Activated T-helper 2 cell treated with anti-CD3 and anti-CD28 coated beads, Interferon-gamma antibody, Interleukin-2, Interleukin-4, amounts not matched to agents 10 μg/mL and 5 μg/mL and 100 μg/mL, durations not matched to agents 14 hours and 24 hours and 36 hours (primary cell): ENCODE data around the gene HYOU1. TPM values are rescaled to one million over a fixed set of nuclear protein-coding genes. Genes with fewer than 3 reads are reported as not detected.

Source experiments
- DNase-seq: peaks from one replicate; pipeline ENCODE4 v3.0.0; 2021; ENCODE audit warnings: low spot score
- H3K27ac Mint-ChIP-seq: one replicate; pipeline ENCODE4 v1.8.0; 2021; ENCODE audit warnings: mixed read lengths
- H3K27me3 Mint-ChIP-seq: one replicate; pipeline ENCODE4 v1.8.0; 2021; ENCODE audit warnings: low read depth, mixed read lengths
- H3K36me3 Mint-ChIP-seq: one replicate; pipeline ENCODE4 v1.8.0; 2021; ENCODE audit warnings: low read depth, mixed read lengths
- H3K4me1 Mint-ChIP-seq: one replicate; pipeline ENCODE4 v1.8.0; 2021; ENCODE audit warnings: low read depth, mixed read lengths
- H3K4me3 Mint-ChIP-seq: one replicate; pipeline ENCODE4 v1.8.0; 2021; ENCODE audit warnings: low read depth, mild to moderate bottlenecking, moderate library complexity, mixed read lengths
- H3K9me3 Mint-ChIP-seq: one replicate; pipeline ENCODE4 v1.8.0; 2021; ENCODE audit warnings: mixed read lengths
- intact Hi-C: fragments of 100-400 bp; cut with micrococcal nuclease; formaldehyde crosslinking; loops from one replicate; pipeline ENCODE4 v1.15.1; 2023
- total RNA-seq: library from RNA; stranded (reverse); gene quantifications from 2 replicates; pipeline ENCODE4 v1.2.3, GENCODE V29; 2022

HYOU1 gene
- total RNA-seq, 1 donor from 2014 or later = 215 TPM

- Mint-ChIP-seq H3K36me3 (peaks cover 62% of the 10 kb centered on the region), H3K4me3 (peak overlapping the region; percentile 92), H3K27me3 (peaks cover 2% of the 10 kb centered on the region), H3K27ac (peak overlapping the region; percentile 75), H3K9me3 (no peaks in the 10 kb centered on the region), H3K4me1 (peaks cover 41% of the 10 kb centered on the region)
- intact Hi-C loops = no loop called here
- DNase-seq = no peak
Measured at GRCh38 chr11:119092880-119093842, 36.2 kb upstream of the HYOU1 start.

DNA sequence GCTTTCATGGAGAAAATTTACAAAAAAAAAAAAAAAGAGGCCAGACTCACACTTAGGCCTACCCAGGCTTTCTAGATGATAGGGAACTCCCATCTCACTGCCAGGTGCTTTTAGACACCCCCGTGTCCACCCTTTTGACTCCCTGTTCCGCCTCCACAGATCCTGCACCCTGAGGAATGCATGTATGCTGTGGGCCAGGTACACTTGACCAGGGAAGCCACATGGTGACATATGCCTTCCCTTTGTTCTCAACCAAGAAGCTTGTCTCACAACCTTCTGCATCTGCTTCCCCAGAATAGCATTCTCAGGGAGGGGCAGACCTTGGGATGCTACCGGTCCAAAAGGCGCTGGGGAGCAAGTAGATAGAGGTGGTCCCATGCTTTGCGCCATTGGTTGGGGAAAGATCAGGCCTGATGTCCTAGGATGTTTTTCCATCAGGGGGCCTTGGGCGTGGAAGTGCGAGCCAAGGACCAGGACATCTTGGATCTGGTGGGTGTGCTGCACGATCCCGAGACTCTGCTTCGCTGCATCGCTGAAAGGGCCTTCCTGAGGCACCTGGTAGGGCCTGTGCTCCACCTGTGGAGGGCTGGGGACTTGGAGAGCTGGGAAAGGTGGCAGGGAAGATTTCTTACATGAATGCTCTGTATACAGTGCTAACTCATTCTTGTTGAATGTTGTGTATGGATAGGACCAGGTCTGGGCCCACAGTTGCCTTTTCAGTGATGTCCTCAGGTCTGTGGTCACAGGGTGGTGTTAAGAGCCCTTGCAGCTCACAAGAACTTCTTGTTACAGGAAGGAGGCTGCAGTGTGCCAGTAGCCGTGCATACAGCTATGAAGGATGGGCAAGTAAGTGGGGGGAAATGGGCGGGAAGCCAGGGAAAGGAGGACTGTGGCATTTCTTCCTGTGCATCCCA, 35.2 kb upstream of the HYOU1 start:
- DNase-seq = no peak
- intact Hi-C loops = no loop called here
- peak overlapping the region; percentile 51 for H3K27ac Mint-ChIP-seq
- no peaks in the 10 kb centered on the region for H3K9me3 Mint-ChIP-seq
- H3K4me3 Mint-ChIP-seq = peak overlapping the region; percentile 92
- peaks cover 53% of the 10 kb centered on the region for H3K36me3 Mint-ChIP-seq
- H3K27me3 Mint-ChIP-seq = peaks cover 2% of the 10 kb centered on the region
- H3K4me1 Mint-ChIP-seq = peaks cover 50% of the 10 kb centered on the region

GRCh38 chr11:119091178-119091577, 34.2 kb upstream of the HYOU1 start:
- peaks cover 43% of the 10 kb centered on the region for H3K36me3 Mint-ChIP-seq
- no peaks in the 10 kb centered on the region for H3K9me3 Mint-ChIP-seq
- H3K27me3 Mint-ChIP-seq = peaks cover 2% of the 10 kb centered on the region
- H3K4me1 Mint-ChIP-seq = peaks cover 47% of the 10 kb centered on the region
- DNase-seq = no peak
- intact Hi-C loops = no loop called here
- no peak overlapping the region for H3K27ac Mint-ChIP-seq
- no peak overlapping the region for H3K4me3 Mint-ChIP-seq

DNA sequence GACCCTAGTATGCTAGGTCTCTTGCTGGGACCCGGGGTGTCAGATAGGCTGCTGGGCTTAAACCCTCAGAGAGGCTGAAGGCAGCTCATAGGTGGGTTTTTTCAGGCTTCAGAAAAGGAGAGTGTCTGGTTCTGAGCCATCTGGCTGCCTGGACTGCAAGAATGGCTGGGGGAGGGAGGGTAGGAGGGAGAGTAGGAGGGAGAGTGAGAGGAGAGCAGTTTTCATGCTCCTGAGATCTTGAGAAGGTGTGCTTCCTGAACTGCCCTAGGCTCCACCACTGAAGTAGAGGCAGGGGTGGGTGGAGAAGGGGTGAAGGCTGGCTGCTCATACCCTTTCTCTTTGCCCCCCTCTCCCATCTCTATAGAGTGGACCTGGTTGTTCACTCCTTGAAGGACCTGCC, 32.3 kb upstream of the HYOU1 start:
- H3K9me3 Mint-ChIP-seq = no peaks in the 10 kb centered on the region
- no peak for DNase-seq
- peaks cover 29% of the 10 kb centered on the region for H3K36me3 Mint-ChIP-seq
- H3K4me3 Mint-ChIP-seq = no peak overlapping the region
- H3K27ac Mint-ChIP-seq = no peak overlapping the region
- H3K4me1 Mint-ChIP-seq = peaks cover 50% of the 10 kb centered on the region
- no peaks in the 10 kb centered on the region for H3K27me3 Mint-ChIP-seq
- intact Hi-C loops = no loop called here

DNA sequence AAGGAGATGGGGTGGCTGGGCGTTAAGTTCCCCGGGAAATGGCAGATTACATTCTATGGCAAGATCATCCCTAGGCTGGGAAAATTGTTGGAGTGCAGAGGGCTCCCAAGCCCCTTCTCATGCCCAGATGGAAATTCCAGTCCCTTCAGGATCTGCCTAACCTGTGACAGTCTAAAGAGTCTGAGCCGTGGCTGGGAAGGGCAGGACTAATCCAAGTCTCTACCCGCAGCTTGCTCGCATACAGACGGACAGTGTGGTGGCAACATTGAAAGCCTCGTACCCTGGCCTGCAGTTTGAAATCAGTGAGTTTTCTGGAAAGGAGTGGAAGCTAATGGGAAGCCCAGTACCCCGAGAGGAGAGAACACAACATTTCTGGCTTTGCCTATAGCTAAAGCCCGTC, 31.4 kb upstream of the HYOU1 start:
- no peak for DNase-seq
- intact Hi-C loops = no loop called here
- Mint-ChIP-seq H3K9me3 (no peaks in the 10 kb centered on the region), H3K36me3 (peaks cover 21% of the 10 kb centered on the region), H3K4me1 (peaks cover 46% of the 10 kb centered on the region), H3K27ac (no peak overlapping the region), H3K27me3 (no peaks in the 10 kb centered on the region), H3K4me3 (no peak overlapping the region)

DNA sequence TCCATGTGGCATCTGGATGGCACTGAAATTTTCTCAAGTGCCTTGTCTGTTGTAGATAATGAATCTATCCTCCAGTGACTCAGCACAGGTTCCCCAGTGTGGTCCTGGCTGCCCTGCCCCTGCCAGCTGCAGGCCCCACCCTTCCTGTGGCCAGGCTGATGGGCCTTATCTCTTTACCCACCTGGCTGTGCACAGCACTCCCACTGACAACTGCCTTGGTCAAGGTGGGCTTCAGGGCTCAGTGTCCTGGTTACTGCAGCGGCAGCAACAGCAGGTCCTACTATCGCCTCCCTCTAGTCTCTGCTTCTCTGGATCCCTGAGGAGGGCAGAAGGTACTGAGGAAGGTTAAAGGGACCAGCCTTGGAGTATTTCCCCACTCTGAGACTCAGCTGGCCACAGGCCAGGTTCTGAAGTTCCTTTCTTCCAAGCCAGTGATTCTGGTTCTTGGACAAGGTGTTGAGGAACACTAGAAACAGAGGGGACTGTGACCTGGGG, 30.8 kb upstream of the HYOU1 start:
- peaks cover 43% of the 10 kb centered on the region for H3K4me1 Mint-ChIP-seq
- no peak for DNase-seq
- H3K27ac Mint-ChIP-seq = peak overlapping the region; percentile 35
- H3K9me3 Mint-ChIP-seq = no peaks in the 10 kb centered on the region
- H3K27me3 Mint-ChIP-seq = no peaks in the 10 kb centered on the region
- peaks cover 15% of the 10 kb centered on the region for H3K36me3 Mint-ChIP-seq
- no peak overlapping the region for H3K4me3 Mint-ChIP-seq
- intact Hi-C loops = no loop called here

DNA sequence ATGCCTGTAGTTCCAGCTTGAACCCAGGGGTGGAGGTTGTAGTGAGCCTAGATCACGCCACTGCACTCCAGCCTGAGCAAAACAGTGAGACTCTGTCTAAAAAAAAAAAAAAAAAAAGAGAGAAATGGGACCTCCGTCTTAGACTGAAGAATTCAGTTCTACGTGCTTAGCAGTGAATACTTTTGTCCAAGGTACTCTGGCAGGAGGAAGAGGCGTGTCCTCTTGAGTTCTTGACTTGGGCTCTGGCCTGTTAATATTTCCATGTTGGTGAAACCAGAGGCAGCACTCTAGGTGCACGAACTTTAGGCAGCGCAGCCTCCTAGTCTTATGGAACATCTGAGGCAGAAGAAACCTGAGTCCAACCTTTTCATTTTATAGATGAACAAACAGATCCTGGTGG, 30.1 kb upstream of the HYOU1 start:
- Mint-ChIP-seq H3K27me3 (no peaks in the 10 kb centered on the region), H3K36me3 (peaks cover 15% of the 10 kb centered on the region), H3K4me3 (peak overlapping the region; percentile 37), H3K4me1 (peaks cover 36% of the 10 kb centered on the region), H3K27ac (peak overlapping the region; percentile 8), H3K9me3 (no peaks in the 10 kb centered on the region)
- no peak for DNase-seq
- intact Hi-C loops = no loop called here

- Mint-ChIP-seq H3K4me3 (peak overlapping the region; percentile 96), H3K9me3 (no peaks in the 10 kb centered on the region), H3K27me3 (no peaks in the 10 kb centered on the region), H3K4me1 (peaks cover 29% of the 10 kb centered on the region), H3K27ac (peak overlapping the region; percentile 93), H3K36me3 (peaks cover 23% of the 10 kb centered on the region)
- DNase-seq = no peak
- intact Hi-C loops = loop anchor here (1.0 to 2.0 kb wide), 4 partner anchors 10 to 67 kb away; partner anchors contain the start of genes HINFP, RPS25 and TRAPPC4
Measured at GRCh38 chr11:119085437-119085847, 28.4 kb upstream of the HYOU1 start.

DNA sequence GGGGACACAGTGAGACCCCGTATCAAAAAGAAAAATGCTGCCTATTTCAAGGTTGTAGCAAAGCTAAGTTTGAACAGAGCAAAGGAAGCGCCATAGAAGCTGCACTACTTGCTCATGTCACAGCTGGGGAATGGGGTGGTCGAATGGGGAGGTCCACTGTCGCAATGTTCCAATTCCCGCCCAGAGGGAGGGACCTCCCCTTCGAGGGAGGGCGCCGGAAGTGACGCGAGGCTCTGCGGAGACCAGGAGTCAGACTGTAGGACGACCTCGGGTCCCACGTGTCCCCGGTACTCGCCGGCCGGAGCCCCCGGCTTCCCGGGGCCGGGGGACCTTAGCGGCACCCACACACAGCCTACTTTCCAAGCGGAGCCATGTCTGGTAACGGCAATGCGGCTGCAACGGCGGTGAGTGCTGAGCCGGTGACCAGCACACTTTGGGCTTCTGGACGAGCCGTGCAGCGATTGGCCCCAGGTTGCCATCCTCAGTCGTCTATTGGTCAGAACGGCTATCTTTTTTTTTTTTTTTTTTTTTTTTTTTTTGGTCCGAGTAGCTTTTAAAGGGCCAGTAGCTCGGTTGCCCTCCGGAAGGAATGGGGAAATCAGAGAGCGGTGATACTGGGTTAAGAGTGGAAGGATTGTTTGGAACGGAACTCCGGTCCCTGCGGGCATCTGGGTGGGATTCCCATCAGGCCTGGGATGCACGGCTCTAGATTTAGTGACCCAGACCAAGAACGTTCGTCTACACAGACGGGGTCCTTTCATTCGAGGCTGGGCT, 27.8 kb upstream of the HYOU1 start, which contains the start of gene HMBS:
TSS of gene HMBS (plus strand) at position 219 of the 774 bp plus-strand sequence. CDS start at position 372, 153 bp downstream.
- intact Hi-C loops = loop anchor here (1.0 to 2.0 kb wide), 5 partner anchors 10 to 66 kb away; partner anchors contain the start of genes HINFP, HYOU1, RPS25 and TRAPPC4
- Mint-ChIP-seq H3K9me3 (no peaks in the 10 kb centered on the region), H3K27me3 (no peaks in the 10 kb centered on the region), H3K4me1 (peaks cover 29% of the 10 kb centered on the region), H3K27ac (peak within 1 kb of the TSS; percentile 93), H3K36me3 (peaks cover 28% of the 10 kb centered on the region), H3K4me3 (peak within 1 kb of the TSS; percentile 96)
- peak; percentile 91 for DNase-seq

DNA sequence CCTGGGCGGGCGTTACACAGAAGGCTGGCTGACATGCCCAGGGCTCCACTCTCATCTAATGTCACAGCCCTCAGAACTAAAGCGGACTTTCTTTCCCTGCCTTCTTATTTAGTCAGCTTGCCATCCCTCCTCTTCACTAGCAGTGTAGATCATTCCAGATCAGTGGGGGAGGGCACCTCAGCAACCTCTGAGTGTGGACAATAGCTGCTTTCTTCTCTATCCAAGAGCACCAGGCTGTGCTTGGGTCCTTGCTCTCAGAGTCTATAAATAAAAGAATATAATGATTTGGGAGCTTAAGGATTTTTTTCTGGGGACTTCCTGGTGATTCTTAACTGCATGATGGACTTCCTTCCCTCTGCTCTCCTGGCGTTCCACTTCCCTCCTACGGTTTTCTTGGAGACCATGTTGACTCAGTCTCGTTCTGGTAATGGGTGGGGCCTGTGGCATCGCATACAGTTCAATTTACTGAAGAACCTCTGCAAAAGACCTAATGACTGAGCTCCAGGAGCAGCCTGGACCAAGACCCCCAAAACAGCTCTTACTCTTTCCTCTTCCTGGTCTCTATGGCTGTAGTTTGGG, 24.8 kb upstream of the HYOU1 start:
- H3K36me3 Mint-ChIP-seq = peaks cover 55% of the 10 kb centered on the region
- no peaks in the 10 kb centered on the region for H3K27me3 Mint-ChIP-seq
- no peak overlapping the region for H3K4me3 Mint-ChIP-seq
- peak overlapping the region; percentile 52 for H3K27ac Mint-ChIP-seq
- no peak for DNase-seq
- no peaks in the 10 kb centered on the region for H3K9me3 Mint-ChIP-seq
- intact Hi-C loops = no loop called here
- H3K4me1 Mint-ChIP-seq = peaks cover 17% of the 10 kb centered on the region

DNA sequence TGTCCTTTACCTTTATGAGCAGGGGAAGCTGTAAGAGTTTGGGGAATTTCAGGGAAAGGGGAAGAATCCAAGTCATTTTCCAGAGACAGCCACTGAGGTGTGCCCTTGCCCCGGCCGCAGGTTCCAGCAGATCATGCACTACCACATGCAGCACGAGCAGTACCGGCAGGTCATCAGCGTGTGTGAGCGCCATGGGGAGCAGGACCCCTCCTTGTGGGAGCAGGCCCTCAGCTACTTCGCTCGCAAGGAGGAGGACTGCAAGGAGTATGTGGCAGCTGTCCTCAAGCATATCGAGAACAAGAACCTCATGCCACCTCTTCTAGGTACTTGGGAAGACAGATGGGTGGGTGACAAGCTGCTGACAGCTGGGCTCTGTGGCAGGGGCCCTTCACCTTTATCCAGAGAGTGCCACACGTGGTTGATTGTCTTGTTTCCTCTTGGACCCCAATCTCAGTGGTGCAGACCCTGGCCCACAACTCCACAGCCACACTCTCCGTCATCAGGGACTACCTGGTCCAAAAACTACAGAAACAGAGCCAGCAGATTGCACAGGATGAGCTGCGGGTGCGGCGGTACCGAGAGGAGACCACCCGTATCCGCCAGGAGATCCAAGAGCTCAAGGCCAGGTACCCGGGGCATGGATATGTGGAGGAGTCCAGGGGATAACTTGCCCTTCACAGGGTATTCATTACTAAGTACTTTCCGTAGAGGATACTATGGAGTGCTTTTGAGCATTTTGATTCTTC, 21.8 kb upstream of the HYOU1 start:
- no peak for DNase-seq
- no peaks in the 10 kb centered on the region for H3K9me3 Mint-ChIP-seq
- H3K4me3 Mint-ChIP-seq = no peak overlapping the region
- H3K4me1 Mint-ChIP-seq = peaks cover 4% of the 10 kb centered on the region
- no peaks in the 10 kb centered on the region for H3K27me3 Mint-ChIP-seq
- peaks cover 58% of the 10 kb centered on the region for H3K36me3 Mint-ChIP-seq
- no peak overlapping the region for H3K27ac Mint-ChIP-seq
- intact Hi-C loops = no loop called here
